GM18951 (cell line): ENCODE data around the gene LTB4R.
"Not testable (repeated sequence)": the region's sequence is repeated elsewhere in the genome, so short reads cannot be mapped to it uniquely, and the experiment has no call there.

Experiments used
- POLR2A ChIP-seq: IDR thresholded peaks from 4 replicates; pipeline ENCODE4 v1.6.1; 2011; ENCODE audit warnings: mild to moderate bottlenecking; ENCODE audit not compliant: insufficient read length, insufficient read depth; ENCODE audit errors: extremely low read depth
- in situ Hi-C: fragments of 300-500 bp; cut with MboI; formaldehyde crosslinking; loops from one replicate; pipeline ENCODE4 v1.12.0; 2022; ENCODE audit warnings: low sequenced_read_pairs, mixed read lengths, inconsistent platforms; ENCODE audit not compliant: unreplicated experiment

Gene LTB4R

DNA sequence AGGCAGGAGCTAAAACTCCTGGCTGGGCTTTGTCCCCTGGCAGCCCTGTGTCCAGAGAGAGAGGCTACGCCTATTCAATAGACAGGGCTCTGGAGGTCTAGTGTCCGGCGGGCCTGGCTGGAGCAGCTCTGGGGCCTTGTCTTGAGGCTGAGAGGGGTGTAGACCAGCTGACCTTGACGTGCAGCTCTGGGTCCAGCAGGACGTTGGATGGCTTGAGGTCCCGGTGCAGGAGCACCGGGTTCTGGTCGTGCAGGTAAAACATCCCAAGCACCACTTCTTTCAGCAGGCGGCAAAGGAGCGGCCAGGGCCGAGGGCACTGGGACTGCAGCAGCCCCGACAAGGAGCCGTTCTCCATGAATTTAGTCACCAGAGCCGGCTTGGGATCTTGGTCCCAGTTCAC is 27.5 kb downstream of the LTB4R start:
- TF ChIP-seq POLR2A: no peak
- in situ Hi-C loops: loop anchor here (10.0 kb wide), 1 partner anchor 96 kb away; no protein-coding TSS in a partner anchor

DNA sequence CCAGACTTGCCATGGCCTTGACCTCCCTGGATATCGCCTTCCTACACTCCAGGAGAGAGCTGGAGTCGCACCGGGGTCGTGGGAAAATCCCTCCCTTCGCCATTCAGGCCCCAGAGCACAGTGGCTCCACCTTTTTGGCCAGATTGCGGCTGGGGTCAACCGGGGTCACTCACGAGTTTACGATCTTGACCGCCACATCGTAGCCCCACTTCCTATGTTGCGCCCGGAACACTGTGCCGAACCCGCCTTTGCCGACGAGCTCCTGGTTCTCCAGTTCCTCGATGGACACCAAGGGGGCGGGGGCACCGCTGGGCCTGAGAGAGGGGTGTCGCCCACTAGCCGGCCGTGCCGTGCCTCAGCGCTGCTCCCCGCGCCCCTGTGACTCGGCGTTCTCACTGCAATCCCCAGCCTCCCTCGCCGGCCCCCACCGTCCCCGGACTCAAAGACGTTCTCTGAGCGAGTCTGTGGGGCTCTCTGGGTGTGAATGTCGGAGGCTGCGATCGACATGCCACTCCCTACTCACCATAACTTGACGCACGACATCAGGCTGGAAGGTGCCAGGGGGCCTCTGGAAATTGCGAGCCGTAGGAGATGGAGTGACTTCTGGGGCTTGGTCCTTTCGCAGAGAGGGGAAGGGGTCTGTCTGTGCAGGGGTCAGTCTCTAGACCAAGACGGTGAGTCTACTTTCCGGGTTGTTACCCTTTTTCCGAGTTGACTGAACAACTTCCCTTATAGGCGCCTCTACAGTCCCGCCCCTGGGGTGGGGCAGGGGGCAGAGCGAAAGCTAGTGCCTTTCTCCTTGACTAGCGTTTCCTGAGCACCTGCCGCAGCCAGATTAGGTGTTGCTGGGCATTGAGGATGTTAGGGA is 28.2 kb downstream of the LTB4R start, which contains the start of gene RIPK3:
Gene RIPK3 (minus strand): TSS at position 708 of the 868 bp plus-strand sequence. CDS start 165 bp downstream, at position 543.
- peak; percentile 71 for TF ChIP-seq POLR2A
- in situ Hi-C loops: loop anchor here (10.0 kb wide), 1 partner anchor 95 kb away; no protein-coding TSS in a partner anchor

DNA sequence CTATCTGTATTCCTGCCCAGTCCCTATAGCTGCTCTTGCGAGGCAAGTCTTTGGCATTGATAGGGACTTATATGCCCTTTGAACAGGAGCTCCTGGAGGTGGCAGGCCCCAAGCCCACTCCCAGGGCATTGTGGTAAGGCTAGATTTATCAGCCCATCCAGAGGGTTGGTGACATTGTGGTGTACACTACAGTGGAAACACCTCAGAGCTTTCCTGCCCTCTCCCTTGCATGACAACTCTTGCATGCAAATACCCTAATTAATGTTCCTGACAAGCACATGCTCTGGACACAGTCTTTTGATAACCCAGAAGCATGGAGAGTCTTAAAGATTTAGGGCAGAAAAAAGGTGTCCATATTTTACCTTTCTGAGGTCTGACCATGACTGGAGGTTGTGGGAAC is 29.3 kb downstream of the LTB4R start:
- in situ Hi-C loops: no loop called here
- no peak for TF ChIP-seq POLR2A

DNA sequence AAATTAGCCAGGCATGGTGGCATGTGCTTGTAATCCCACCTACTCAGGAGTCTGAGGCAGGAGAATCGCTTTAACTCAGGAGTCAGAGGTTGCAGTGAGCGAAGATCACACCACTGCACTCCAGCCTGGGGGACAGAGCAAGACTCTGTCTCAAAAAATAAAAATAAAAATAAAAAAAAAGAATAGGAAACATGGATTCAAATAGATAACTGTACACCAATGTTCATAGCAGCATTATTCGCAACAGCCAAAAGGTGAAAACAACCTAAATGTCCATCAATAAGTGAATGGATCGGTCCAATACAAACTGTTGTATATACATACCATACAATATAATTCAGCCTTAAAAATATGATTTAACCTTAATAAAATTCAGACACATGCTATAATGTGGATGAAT is 31.6 kb downstream of the LTB4R start:
- TF ChIP-seq POLR2A: no peak
- in situ Hi-C loops: no loop called here

DNA sequence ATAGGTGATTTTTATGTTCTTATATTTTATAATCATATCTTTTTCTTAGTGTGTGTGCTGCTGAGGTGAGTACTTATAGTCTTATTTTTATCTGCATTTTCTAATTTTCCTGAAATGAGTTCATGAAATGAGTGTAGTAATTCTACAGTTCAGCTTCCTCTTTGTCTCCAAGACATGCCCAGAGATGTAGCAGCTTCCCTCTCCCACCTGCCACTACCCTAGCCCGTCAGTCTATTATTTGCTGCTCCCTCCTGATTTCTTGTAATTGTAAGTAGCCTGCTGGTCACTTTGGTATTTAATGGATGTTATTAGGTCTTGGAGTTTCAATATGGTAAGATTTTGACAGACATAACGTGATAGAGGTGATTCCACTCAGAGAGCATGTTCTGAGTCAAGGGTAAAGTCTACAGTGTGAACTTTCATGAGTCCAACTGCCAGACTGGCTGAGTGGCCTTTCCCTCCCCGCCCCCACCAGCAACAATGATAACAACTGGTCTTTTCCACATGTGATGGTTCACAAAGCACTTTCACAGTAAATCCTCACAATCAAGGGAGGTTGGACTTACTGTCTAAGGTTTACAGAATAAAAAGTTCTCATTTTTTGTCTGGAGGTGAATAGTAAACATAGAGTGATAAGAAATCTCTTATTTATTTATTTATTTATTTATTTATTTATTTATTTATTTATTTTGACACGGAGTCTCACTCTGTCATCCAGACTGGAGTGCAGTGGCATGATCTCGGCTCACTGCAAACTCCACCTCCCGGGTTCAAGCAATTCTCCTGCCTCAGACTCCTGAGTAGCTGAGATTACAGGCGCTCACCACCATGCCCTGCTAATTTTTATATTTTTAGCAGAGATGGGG is 32.7 kb downstream of the LTB4R start:
- TF ChIP-seq POLR2A: no peak

DNA sequence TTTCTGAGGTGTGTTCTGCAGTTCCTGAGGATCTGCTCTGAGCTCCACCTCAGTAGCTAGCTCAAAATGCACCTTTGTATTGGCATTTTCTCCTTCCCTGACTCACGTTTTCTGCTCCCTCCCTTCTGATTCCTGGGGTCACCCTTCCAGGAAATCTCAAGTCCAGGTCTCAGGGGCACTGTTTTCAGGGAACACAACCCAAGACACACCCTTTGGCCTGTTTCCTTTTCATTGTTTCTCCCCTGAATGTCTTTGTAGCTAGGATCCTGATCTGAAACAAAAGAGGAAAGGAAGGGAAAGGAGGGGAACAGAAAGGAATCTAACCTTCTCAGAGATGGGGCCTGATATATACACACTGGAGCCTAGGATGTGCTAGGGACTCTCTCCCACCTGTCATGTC is 35.8 kb downstream of the LTB4R start:
- in situ Hi-C loops: no loop called here
- TF ChIP-seq POLR2A: no peak

More for the DNA sequence above, 32.7 kb downstream of the LTB4R start:
- in situ Hi-C loops: no loop called here

DNA sequence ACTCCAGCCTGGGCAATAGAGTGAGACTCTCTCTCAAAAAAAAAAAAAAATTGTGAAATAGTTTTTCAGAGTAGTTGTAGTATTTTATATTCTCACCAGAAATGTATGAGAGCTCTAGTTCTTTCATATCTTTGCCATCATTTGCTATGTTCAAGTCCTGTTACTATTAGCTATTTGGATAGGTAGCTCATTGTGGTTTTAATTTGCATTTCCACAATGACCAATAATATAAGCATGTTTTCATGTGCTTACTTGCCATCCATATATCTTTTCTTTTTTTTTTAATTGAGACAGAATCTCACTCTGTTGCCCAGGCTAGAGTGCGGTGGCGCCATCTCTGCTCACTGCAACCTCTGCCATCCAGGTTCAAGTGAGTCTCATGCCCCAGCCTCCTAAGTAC is 36.9 kb downstream of the LTB4R start:
- in situ Hi-C loops: no loop called here

DNA sequence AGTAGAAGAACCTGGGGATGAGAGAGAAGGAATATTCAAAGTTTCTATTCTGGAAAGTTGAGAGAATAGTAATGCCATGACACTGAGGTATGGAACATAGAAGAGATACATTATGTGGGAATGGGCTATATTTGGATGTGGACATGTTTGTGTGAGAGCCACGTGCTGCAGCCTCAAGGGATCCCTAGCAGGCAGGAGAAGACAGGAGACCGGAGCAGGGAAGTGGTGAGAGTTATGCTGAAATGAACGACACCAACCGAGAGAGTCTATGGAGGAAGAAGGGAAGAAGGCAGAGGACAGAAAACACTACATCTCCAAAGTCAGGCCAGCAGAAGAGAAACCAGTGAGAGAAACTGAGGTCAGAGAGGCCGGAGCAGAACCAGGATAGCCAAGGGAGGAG is 38.4 kb downstream of the LTB4R start:
- no peak for TF ChIP-seq POLR2A
- in situ Hi-C loops: no loop called here

More for the DNA sequence above, 36.9 kb downstream of the LTB4R start:
- TF ChIP-seq POLR2A: no peak

DNA sequence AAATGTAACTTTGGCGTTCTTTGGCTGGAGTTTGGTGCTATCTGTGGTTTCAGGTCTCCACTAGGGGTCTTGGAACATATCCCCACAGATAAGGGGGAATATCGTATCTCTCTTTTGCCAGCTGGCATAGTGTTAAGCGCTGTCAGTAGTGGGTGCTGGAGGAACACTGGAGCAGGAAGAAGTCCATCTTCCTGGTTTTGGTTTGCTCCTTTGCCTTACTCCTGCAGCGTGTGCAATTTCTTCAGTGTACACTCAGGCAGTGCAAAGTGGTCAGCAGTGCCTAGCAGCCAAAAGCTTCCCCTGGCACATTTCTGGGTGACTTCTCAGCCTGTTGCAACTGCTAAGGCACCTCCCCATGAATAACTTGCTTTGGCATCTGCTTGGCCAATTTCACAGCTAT is 40.2 kb downstream of the LTB4R start:
- no peak for TF ChIP-seq POLR2A
- in situ Hi-C loops: no loop called here

DNA sequence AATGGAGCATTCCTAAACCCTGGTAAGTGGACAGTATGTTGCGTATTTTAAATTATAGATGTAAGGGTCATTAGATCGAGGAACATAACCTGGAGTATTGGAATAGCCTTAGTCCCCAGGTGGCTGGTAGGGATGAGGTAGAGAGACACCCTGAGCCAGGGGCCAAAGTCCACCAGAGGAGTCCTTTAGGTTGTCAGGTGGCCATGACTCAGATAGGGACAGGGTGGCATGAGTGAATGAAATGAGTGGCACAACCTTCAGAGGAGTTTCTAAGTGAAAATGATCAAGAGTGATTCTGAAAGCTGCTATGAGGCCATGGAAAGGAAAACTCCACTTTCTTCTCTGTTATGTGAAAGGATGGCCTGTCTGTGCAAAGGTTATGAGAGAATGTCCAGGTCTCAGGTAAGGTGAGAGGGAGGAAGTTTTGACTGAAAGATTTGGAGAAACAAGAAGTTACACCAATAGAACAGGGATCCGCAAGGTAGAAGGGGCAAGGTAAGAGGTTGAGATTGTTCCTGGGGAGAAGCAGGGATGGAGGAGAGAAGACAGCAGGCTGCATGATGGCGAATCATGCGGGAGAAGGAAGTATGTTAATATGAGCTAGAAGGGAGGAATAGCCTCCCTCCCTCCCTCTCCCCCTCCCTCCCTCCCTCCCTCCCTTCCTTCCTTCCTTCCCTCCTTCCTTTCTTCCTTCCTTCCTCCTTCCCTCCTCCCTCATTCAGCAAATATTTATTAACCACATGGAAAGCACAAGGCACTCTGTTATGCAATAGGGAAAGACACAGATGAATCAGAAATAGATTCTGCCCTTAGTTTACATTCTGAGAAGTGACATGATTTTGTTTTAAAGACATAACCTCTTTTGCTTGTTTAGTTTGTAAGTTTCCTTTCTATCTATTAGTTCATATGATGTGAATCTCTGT is 42.5 kb downstream of the LTB4R start:
- in situ Hi-C loops: no loop called here
- no peak for TF ChIP-seq POLR2A

DNA sequence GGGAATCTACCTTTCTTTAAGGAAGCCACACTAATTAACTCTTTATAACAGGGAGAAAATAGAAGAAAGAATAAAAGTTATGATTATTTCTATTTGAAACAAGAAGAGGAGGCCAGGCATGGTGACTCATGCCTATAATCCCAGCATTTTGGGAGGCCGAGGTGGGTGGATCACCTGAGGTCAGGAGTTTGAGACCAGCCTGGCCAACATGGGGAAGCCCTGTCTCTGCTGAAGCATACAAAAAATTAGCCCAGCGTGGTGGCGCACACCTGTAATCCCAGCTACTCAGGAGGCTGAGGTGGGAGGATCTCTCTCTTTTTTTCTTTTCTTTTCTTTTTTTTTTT is 43.2 kb downstream of the LTB4R start:
- in situ Hi-C loops: not testable (repeated sequence)

DNA sequence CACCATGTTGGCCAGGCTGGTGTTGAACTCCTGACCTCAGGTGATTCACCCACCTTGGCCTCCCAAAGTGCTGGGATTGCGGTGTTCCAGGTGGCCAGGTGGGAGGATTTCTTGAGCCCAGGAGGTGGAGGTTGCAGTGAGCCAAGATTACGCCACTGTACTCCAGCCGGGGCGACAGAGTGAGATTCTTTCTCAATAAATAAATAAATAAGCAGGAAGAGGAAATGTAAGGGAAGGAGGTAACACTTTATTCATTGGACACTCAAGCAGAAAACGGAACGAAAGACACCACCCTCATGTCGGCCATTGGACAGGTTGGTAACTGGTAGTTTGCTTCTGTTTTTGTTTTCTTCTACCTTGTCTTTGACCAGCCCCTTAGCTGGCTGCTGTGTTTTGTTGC is 43.7 kb downstream of the LTB4R start:
- in situ Hi-C loops: no loop called here

DNA sequence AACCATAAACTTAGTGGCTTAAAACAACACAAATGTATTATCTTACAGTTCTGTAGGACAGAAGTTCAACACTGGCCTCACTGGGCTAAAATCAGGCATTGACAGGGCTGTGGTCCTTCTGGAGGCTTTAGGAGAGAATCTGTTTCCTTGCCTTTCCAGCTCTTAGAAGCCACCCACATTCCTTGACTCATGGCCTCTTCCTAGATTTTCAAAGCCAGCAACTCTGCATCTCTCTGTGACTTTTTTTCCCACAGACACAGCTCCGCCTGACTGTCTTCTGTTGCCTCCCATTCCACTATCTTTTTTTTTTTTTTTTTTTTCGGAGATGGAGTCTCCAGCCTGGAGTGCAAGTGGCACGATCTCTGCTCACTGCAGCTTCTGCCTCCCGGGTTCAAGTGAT is 44.9 kb downstream of the LTB4R start:
- in situ Hi-C loops: no loop called here
- TF ChIP-seq POLR2A: no peak

More for the DNA sequence above, 43.7 kb downstream of the LTB4R start:
- no peak for TF ChIP-seq POLR2A
